NCI-H460 (cell line): Measurements from ENCODE around the gene PIPOX. TPM values are rescaled to one million over a fixed set of nuclear protein-coding genes. Genes with fewer than 3 reads are reported as not detected.

Experiments
- DNase-seq: peaks from one replicate; pipeline ENCODE4 v3.0.0-alpha.2; 2016; ENCODE audit warnings: low read depth; ENCODE audit errors: extremely low read depth
- total RNA-seq: library from RNA; depleted of rRNA; stranded (reverse); fragments of >200 nt; shearing (Covaris generic); gene quantifications from 2 replicates; pipeline ENCODE4 v1.2.3, GENCODE V29; 2014

PIPOX gene
- total RNA-seq, 1 experiment from 2014 or later, result 0.62 TPM

DNA sequence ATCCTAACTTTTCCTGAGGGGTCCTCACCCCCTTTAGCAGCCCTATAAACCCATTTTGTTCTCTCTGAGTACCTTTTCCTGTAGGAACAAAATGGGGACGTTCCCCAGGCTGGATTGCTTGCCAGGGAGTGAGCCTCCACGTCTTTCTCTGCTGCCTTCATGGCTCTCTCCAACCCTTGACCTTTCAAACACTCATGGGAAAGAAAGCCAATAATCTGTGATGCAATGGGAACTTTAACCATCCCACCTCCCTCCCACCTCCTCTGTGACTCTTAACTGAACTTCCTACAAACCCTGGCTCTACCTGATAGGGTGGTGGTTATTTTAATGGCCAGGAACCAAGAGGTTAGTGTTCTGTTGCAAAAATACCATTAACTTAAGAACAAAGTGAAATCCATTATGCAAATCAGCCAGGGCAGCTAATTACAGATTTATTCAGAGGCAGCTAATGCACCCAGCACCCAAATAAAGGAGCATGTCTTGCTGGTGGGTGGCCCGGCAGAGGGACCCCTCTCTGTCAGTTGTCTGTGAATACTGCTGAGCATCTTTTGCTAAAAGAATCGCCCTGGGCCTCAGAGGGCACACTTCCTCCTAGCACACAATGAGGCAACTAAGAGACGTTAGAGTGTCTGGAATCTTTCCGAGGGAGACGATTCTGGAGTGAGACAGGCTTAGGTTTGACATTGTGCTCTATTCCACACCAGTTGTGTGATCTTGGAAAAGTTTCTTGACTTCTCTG is 3.0 kb downstream of the PIPOX start:
- DNase-seq, result no peak

DNA sequence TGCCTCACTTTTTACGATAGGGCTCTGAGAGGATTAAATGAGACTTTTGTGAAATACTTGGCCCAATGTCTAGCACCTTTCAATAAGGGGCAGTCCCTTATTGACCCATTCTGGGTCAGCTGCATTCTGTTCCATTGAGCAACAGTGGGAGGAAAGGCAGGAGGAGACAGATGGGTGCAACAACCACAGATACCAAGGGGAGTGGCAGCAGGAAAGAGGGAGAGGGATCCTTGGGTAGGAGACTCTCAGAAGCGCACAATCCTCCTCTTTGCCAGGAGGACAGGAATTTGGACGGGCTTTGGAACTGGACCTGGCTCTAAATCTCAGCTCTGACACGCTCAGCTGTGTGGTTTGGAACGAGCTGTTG is 3.5 kb downstream of the PIPOX start:
- DNase-seq, result no peak

DNA sequence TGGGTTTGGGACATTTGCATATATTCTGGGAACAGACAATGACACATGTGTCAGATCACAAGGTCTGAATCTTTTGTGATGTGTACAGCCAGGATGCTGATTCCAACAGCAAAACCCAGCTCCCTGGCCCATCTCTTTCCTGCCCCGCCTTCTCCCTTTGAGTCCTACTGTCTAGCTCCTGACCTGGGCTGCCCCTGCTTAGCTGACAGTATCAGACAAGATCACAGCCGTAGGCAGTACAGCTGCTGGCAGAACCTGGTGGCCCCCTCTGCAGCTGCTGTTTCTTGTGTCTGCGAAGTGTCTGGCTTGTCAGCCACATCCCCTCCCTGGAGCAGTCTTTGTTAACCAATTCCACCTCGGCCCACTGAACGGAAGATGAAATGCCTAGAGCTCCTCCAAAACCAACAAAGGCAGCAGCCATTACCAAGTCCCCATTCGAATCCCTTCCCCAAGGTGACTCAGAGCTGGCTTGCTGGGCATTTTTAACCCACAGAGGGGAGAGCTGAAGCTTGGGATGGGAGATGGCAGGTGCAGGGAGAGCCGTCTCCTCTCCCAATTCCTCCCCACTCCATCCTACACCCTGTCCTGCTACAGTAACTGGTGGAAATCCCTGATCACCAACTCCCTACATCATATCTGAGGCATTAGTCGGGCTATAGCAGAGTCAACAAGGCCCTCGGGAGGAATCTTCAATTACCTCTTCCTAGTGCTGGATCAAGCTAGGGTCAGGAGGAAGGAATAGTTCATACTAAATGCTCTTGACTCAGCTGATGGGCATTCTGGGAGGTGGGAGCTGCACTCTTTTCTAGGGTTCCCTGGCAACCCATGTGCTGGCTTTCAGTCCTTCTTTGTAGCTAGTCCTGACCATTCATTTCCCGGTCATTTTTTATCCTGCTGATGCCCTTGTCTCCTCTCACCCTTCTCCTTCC is 5.8 kb downstream of the PIPOX start:
- DNase-seq, result no peak

DNA sequence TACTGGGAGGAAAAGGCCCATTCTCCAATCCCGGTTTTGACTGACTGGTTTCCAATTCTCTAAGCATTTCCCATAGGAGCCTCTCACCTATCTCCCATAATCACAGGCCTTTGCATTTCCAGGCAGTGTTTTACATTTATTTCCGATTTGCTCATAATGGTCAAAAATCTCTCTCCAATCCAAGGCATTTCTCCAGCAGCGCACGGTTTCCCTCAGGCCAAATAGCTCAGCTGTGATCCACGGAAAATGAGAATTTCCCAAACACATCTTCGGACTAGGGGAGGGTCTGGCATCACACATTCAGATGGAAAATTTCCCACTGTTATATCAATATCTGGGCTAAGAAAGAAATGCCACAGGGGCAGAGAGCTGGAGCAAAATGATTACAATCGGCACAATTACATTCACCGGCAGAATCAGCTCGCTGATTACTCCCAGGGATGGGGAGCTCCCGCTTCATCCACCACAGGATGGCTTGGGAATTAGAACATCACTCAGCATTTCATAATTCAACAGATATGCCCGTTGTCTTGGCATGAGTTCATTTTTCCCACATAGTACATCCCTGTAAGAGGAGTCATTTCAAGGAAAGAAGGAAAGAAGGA is 6.7 kb downstream of the PIPOX start:
- DNase-seq, result no peak

DNA sequence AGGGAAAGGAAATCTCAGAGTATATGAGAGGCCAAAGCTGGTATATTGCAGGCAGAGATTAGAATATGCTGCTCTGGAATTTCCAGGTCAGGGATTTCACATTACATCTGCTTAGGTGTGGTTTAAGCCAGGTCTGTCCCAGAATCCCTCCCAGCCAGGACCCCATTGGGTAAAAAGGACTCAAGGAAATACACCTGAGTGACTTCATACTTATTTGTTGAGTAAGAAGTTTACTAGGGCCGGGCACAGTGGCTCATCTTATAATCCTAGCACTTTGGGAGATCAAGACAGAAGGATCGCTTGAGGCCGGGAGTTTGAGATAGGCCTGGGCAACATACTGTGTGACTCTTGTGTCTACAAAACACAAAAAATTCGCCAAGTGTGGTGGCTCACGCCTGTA is 7.2 kb downstream of the PIPOX start:
- no peak for DNase-seq

DNA sequence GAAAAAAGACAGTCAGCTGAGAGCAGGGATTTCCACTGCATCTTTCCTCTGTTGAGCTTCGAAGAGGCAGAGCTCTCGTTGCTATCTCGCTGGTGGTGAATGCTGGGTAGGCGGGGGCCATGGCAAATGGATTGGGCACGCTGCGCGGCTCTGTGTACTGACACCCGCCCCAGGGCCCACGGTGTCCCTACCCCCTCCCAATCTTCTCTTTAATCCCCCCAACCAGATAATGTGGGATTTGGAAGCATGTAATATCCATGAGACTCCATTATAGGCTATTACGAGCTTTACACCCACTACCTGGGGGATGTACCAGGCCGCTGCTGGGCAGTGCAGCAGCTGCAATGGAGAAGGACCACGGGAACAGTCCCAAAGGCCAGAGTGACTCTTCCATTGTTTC is 8.3 kb downstream of the PIPOX start:
- no peak for DNase-seq

DNA sequence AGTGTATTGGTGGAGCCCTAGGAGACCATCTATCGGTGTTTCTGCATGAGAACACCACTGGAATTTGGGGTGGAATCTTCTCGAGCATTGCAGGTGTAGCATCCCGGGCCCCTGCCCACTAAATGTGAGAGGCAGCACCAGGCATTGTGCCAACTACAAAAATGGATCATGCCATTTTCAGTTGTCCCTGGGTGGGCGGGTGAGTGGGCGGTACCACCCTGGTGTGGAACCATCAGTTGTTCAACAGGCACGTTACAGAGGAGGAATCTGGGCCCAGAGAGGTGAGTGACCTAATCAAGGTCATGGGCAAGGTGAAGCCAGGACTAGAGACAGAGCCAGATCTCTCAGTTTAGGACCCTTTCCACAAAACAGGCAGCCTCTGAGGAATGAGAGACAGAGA is 8.8 kb downstream of the PIPOX start:
- DNase-seq, result no peak

DNA sequence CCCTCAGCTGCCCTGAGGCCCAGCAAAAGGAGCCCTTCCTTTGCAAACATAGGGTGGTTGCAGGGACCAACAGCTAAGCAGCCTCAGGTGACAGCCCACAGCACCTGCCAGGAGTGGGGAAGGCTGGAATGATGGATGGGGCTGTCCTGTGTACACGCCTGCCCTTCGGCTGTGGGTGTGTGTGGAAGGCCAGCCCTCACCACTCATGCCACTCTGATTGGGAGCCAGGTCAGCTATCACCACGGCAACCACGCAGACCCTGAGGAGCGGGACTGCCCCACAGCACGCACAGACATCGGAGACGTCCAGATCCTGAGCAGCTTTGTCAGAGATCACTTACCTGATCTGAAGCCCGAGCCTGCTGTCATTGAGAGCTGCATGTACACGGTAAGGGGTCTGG is 11.9 kb downstream of the PIPOX start:
- DNase-seq, result no peak

DNA sequence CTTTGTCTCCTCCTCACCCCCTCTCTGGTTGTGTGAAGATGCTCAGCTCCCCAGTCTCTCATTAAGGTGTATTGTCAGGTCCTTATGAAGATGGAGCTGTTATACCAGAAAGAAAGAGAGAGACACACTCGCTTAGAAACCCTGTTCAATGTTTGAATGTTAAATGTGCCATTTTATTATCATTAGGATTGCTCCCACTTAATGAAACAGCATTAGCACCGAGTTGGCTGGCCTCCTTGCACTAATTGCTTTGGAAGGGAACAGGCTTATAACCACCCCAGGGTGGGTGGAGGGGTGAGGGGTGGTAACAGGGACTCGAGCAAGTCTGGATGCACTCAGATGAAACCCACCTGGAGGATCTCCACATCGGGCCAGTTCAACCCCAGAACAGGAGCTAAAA is 14.4 kb downstream of the PIPOX start:
- no peak for DNase-seq

DNA sequence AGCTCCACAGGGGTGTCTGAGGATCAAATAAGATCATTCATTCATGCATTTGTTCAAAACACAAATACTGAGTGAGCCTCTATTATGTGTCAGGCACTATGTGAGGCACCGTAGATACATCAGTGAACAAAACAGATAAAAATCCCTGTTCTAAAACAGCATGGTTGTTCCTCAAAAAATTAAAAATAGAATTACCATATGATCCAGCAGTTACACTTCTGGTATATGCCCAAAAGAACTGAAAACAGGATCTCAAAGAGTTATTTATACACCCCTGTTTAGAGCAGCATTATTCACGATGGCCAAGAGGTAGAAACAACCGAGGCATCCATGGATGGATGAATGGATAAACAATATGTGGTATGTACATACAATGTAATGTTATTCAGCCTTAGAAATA is 15.4 kb downstream of the PIPOX start:
- no peak for DNase-seq

DNA sequence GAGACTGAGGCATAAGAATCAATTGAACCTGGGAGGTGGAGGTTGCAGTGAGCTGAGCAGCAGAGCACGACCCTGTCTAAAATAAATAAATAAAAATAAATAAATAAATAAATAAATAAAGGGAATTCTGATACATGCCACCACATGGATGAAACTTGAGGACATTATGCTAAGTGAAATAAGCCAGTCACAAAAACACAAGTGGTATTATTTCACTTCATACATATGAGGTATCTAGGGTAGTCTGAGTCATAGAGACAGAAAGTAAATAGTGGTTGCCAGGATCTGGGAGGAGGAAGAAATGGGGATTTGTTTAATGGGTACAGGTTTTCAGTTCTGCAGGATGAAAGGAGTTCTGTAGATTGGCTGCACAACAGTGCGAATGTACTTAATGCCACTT is 16.3 kb downstream of the PIPOX start:
- DNase-seq, result no peak

DNA sequence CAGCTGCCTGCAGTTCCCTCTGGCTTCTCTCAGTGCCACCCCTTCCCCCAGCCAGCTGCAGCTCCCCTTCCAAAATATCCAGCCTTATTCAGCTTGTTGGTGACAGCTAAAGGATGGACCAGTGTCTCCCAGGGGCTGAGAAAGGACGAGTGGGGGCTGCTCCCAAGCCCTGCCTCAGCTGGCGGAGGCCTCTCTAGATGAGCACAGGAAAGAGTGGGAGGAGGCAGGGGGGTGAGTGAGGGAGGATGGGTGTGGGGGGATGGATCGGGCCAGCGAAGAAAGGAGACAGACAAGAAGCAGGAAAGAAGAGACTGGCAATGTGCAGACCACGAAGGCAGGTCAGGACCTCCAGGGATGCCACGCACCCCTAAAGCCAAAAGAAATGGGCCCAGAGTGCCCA is 17.5 kb downstream of the PIPOX start:
- DNase-seq, result no peak

DNA sequence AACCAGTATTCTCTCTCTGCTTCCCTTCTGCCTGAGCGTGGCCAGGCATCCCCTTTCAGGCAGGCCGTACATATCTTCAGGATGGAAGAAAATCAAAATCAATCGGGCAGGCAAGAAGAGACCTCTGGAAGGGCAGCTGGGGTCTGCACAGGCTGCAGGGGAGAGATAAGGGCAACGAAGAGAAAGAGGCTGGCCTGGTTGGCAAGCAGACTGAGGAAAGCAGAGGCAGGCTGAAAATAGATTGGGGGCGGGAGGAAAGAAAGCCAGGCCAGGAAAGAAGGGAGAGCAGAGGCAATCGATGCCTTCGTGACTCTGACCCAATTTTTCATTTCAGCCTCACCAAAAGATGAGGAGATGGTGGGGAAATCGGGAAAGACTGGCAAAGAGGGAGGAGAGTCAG is 18.1 kb downstream of the PIPOX start:
- no peak for DNase-seq

DNA sequence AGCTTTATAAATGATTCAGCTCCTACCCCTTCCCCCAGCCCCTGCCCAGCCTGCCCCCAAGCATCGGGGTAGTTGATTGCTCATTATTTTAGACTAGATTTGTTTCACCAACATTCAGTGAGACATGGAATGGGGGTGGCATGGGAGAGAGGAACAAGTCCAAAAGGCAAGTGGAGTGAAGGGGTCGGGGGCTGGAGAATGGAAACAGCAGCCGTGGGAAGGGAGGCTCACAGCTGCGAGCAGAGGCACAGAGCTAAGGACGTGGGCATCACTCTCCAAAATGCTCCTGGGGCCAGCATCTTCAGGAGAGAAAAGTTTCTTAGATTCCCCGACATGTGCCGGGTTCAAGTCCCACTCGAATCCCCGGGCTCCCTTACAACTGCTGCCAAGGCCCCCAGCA is 19.3 kb downstream of the PIPOX start:
- DNase-seq, result no peak

DNA sequence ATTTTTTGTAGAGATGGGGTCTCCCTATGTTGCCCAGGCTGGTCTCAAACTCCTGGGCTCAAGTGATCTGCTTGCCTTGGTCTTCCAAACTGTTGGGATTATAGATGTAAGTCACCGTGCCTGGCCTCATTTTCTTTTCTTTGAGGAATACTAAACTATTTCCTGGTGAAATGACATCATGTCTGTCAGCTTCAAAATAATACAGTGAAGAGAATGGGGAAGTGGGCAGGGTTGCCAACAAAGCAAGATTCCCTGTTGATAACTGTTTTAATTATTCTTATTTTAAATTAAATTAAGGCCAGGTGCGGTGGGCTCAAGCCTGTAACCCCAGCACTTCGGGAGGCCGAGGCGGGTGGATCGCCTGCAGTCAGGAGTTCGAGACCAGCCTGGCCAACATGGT is 21.1 kb downstream of the PIPOX start:
- DNase-seq, result no peak

DNA sequence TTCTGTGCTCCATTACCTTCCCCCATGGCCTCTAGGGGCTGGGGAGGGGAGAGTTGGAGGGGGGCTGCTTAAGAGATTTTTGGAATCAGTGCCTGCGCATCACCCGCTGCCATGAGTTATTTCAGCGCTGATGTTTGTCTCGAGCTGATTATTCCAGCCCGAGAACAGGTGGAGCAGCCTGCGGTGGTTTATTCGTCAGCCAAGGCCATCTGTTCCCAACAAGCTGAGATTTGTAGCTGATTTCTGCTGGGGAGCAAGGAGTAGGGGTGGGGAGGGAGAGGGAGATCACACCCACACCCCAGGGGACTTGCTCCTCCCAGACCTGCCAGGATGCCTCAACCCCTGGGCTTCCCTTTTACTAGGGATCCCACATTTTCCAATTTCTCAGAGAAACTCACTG is 23.1 kb downstream of the PIPOX start:
- no peak for DNase-seq

DNA sequence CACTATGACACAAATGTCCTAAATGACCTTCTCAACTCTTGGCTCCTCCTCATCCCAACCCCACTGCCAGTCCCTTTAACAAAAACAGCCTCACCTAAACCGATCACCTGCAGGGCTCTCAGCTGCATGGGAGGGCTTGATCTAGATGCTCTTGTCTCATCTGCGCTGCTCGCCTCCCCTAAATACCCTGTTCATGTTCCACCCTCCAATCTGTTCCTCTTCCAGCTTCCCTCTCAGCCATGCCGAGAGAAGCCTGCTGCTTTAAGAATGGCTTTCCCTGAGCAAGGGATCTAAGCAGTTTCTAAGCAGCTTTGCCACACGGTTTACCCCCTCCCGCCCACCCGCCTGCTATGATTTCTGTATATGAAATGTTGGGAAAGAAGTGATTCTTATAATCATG is 23.7 kb downstream of the PIPOX start:
- DNase-seq, result no peak

DNA sequence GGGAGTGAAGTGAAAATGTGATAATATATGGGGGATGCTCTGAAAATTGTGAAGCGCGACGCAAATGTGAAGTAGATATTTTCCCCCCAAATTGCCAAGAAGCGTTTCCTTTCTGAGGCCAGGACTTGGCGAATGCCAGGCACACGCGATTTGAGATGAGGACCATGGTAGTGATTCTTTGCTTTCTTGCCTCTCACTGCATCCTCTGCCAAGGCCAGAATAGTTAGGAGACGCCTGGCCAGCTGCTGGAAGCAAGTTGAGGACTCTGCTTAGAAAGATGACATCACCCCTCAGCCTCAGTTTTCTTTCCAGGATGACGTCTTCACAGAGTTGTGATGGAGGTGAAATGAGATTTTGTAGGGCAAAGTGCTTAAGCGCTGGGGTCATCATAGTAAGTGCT is 25.9 kb downstream of the PIPOX start:
- DNase-seq, result no peak

DNA sequence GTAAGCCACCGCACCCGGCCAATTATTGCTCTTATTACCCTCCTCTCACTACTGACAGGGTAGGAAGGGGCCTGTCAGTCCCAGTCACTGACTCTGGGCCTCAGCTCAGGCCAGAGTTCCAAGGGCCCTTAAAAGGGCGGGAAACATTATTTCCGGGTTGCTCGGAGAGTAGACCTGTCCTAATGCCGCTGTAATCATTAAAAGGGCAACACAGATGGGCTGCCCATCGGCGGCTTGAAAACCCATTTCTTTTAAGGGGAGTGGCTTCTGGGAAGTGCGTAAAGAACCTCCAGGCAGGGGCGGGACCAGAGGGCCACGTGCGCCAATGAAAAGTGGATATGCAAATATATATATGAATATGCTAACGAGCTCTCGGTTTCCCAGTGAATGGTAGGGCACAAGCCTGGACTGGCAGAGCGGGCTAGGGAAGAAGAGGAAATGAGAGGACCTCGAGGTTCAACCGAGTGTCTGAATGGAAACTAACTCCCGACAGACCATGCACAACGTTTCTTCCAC is 26.6 kb downstream of the PIPOX start:
- DNase-seq, result no peak

DNA sequence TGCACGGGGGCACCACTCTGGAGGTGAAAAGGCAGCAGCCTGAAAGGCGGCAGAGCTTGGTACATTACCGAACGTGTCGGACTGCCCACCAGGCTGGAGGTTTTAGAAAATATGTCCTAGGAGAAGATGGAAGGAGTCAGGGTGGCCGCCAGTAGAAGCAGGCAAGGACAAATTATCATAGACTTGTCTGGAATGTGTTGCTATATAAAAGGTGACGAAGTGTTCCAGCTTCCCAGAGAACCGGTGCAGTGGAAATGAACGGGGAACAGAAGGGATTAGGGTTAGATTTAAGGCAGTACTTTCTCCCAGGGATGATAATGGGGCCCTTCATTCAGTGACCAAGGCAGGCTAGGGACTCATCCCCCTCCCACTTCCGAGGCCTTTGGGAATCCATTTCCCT is 27.4 kb downstream of the PIPOX start:
- no peak for DNase-seq

DNA sequence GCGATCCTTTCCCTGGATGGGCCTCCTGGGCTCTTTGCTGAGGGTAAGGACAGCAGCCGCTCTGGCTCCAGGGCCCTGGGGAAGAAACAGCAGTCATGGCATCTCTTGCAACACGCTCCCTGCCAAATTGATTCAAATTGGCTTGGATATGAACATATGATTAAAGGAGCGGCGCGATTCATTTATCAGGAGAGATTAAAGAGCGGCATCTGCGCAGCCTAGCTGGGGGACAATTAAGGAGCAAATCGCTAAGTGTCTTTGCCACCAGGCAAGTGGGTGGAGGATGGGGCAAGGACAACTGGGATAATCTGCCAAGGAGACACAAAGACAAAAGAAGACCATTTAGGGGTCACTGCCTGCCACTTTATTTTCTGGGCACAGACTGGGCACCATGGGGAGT is 27.8 kb downstream of the PIPOX start:
- no peak for DNase-seq

DNA sequence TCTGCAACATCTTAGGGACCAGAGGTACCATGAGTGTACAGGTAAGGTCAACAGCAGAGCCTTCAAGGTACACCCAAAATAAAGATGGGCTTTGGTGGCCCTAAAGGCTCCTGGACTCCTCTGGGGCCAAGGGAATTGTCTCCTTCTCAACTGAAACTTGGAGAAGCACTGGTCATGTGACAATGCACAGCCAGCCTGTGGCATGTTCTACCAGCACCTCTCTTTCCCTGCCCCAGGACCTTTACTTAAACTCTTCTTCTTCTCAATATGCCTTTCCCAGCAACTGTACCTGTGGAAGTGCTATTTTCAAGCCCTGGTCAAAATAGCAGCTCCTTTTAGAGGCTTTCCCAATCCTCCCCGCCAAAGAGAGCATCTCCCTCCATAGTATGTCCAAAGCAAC is 28.4 kb downstream of the PIPOX start:
- DNase-seq, result no peak
